Effector CD4-positive, alpha-beta T cell (primary cell): ENCODE results near the gene PLEKHM1.
"Not testable (repeated sequence)": the region's sequence is repeated elsewhere in the genome, so short reads cannot be mapped to it uniquely, and the experiment has no call there.

Experiments used
- DNase-seq: peaks from one replicate; pipeline ENCODE4 v3.0.0-alpha.2; 2020

PLEKHM1 gene

GRCh38 chr17:45460422-45460821, 30.1 kb downstream of the PLEKHM1 start:
- DNase-seq = not testable (repeated sequence)

GRCh38 chr17:45454341-45454740, 36.2 kb downstream of the PLEKHM1 start:
- not testable (repeated sequence) for DNase-seq

DNA sequence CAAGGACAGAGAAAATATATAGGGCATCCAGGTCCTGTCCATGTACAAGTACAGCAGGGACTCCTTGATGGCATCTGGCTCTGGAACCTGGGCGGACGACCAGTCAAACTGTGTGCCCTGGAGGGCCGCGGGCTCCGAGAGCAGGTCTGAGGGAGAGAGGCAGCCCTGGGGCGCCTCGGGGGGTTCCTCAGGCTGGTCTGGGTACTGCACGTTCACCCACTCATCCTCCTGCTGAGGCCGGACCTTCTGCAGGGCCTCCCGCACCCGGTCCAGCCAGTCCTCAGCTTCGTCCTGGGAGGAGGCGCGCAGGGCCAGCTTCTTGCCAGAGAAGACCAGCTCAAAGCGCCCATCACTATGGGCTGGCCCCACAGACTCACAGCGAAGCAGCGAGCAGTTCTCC, 36.8 kb downstream of the PLEKHM1 start:
- not testable (repeated sequence) for DNase-seq

DNA sequence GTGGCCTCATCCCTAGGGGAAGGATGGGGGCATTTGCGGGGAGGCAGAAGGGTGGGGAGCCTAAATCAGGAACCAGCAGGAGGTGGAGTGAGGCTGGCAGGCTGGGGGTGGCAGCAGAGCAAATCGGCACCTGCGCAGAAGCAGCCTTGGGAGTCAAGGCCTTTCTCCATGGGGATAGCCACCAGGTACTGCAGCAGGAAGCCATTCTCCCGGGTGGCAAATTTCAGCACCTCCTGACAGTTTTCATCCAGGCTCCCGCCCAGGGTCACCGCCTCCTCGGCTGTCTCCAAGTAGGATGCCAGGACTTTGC, 37.3 kb downstream of the PLEKHM1 start:
- DNase-seq = not testable (repeated sequence)

- not testable (repeated sequence) for DNase-seq
Measured at GRCh38 chr17:45452329-45453224, 37.9 kb downstream of the PLEKHM1 start.

DNA sequence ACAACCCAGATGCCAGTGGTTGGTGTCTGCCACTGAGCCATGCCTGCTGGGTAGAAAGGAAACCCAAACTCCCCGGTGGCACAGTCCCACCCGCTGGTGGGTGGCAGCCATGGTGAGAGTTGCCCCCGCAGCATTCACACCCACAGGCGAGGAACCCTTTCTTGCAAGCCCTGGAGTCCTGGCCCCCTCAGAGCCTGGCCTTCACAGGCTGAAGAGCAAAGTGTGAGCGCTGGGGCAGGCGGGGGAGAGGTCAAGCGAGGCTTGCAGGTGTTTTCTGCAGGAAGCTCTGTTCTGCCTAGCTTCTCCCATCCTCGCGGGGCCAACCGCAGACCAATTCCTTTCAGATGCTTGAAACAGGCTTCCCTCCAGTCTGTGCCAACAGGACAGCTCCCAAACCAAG, 38.9 kb downstream of the PLEKHM1 start:
- not testable (repeated sequence) for DNase-seq

DNA sequence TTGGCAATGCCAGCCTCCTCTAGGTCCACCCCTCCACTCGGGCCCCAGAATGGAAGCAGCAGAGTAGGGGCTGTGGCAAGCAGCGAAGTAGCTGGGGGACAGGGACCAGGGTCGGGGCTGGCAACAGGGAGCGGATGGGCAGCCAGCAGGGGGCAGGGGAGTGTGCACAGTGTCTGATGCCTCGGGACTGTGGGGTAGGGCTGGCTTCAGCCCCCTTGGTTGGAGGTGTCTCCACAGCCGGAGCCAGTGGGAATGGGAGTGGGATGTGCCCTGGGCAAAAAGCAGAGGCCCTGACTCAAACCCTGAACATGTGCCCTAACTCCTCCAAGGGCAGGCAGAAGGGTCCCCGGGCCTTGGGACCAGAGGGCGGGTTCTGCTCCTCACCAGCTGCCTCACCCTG, 39.4 kb downstream of the PLEKHM1 start:
- DNase-seq = no peak

DNA sequence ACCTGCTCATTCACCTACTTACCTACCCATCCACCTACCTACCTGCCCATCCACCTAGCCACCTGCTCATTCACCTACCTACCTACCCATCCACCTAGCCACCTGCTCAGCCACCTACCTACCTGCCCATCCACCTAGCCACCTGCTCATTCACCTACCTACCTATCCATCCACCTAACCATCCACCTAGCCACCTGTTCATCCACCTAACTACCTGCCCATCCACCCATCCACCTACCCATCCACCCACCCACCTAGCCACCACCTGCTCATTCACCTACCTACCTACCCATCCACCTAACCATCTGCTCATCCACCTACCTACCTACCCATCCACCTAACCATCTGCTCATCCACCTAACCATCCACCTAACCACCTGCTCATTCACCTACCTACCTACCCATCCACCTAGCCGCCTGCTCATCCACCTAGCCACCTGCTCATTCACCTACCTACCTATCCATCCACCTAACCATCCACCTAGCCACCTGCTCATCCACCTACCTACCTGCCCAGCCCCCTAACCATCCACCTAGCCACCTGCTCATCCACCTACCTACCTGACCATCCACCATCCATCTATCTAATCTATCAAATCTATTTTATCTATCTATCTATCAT, 40.7 kb downstream of the PLEKHM1 start:
- DNase-seq = not testable (repeated sequence)

DNA sequence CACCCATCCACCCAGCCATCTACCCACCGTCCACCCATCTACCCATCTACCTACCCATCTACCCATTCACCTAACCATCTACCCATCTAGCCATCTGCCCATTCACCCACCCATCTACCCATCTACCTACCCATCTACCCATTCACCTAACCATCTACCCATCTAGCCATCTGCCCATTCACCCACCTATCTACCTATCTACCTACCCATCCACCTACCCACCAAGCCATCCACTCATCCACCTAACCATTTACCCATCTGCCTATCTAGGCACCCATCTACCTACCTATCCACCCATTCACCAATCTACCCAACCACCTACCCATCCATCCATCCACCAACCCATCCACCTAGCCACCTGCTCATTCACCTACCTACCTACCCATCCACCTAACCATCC, 41.3 kb downstream of the PLEKHM1 start:
- DNase-seq = not testable (repeated sequence)

DNA sequence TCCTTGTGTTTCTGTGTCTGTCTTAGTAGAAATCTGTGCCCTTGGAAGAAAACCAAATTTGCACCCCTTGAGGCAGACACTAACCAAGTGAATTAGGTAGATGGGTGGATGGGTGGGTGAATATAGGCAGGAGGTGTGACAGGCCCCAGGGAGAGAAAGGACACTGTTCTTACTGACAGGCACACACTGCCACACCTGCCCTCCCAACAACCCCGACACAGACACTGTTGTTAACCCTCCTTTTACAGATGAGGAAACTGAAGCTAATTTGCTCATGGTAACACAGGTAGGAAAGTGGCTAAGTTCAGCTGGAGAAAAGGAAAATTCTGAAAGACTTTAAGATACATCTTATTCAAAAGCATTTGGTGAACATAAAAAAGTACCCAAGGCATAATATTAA, 42.0 kb downstream of the PLEKHM1 start:
- DNase-seq = not testable (repeated sequence)

GRCh38 chr17:45448066-45448465, 42.5 kb downstream of the PLEKHM1 start:
- not testable (repeated sequence) for DNase-seq

GRCh38 chr17:45447650-45448049, 42.9 kb downstream of the PLEKHM1 start:
- DNase-seq = not testable (repeated sequence)

DNA sequence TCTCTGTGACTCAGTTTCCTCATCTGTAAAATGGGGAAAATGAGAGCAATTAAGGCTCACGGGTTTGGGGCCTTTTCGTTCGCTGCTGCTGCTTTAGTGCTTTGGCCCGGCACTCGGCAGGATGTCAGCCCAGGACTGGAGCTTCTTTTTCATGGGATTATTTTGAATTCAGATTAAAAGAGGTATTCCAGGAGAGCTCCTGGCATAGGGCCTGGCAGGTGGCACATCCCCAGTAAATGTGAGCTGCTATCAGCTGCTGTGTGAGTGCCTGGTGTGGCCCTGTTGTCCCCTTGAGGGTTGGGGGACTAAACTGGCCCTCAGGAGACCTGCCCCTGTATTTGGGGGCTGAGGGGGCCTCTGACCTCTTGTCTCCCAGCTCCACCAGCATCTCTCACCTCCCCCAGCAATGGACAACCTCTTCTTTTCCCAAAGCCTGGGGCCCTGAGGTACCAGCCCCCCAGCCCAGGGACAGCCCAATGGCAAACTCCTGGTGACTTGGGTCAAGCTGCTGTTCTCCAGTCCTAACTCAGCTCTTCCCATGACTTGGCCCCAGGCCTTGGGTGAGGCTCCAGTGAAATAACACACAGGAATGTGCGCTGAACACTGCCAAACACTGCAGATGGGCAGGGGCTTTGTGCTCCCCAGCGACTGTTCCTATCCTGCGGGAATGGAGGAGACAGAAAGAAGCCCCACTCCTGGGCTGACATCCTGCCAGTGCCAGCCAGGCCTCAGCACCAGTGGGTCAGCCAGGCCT, 43.5 kb downstream of the PLEKHM1 start:
- DNase-seq = not testable (repeated sequence)

DNA sequence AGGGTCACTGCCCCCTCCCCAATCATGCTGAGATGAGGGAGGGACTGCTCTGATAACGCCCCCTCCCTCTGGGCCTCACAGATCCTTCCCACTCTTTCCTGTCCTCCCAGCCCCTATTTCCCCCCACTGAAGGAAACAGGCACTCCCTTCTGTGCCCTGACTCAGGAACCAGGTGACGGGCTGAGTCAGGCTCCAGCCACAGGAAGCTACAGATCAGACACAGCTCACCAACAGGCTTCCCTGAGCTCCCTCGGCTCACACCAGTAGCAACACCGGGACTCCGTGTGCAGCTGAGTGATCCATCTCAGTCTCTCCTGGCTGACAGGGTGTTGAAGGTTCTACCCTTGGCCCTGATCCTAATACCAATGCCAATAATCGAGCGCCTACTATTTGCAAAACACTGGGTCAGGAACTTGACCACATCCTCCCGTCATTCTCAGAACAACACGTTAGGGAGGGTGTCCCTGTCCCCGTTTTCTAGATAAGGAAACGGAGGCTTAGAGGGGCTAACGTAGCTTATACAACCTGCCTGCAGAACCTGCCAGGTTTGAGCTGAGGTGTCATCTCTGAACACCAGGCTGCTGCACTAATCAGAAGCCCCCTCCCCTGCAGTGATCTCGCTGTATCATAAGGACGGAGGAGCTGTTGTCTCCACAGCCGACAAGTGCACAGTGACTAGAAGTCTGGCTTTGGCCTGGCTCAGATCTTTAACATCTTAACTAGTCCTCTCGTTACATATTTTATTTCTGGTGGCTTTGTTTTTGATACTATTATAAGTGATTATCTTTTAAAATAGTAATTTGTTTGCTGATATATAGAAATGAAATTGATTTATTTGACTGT, 44.4 kb downstream of the PLEKHM1 start:
- DNase-seq = not testable (repeated sequence)

- DNase-seq = not testable (repeated sequence)
Measured at GRCh38 chr17:45444856-45445820, 45.4 kb downstream of the PLEKHM1 start.

DNA sequence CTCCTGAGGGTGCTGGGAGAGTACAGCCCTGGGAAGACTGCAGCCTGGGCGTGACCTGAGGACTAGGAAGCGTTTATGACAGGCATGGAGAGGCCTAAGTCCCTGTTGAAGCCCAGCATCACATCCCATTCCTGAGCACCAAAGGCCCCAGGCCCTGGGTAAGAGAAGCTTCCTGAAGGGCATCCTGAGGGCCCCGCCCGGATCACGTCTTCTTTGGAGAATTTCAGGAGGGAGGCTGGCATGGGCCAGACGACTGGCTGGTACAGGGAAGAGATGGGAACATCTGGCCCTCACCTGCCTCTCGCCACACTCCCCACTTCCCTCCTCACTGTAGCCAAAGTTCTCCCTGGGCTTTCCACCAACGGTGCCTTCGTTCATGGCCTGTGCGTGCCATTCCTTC, 46.2 kb downstream of the PLEKHM1 start:
- not testable (repeated sequence) for DNase-seq

- not testable (repeated sequence) for DNase-seq
Measured at GRCh38 chr17:45443371-45444260, 46.9 kb downstream of the PLEKHM1 start.

GRCh38 chr17:45441526-45442310, 48.8 kb downstream of the PLEKHM1 start:
- no peak for DNase-seq

- not testable (repeated sequence) for DNase-seq
Measured at GRCh38 chr17:45440839-45441515, 49.5 kb downstream of the PLEKHM1 start.
